ENCODE results near the gene AREL1.

AREL1 gene

DNA sequence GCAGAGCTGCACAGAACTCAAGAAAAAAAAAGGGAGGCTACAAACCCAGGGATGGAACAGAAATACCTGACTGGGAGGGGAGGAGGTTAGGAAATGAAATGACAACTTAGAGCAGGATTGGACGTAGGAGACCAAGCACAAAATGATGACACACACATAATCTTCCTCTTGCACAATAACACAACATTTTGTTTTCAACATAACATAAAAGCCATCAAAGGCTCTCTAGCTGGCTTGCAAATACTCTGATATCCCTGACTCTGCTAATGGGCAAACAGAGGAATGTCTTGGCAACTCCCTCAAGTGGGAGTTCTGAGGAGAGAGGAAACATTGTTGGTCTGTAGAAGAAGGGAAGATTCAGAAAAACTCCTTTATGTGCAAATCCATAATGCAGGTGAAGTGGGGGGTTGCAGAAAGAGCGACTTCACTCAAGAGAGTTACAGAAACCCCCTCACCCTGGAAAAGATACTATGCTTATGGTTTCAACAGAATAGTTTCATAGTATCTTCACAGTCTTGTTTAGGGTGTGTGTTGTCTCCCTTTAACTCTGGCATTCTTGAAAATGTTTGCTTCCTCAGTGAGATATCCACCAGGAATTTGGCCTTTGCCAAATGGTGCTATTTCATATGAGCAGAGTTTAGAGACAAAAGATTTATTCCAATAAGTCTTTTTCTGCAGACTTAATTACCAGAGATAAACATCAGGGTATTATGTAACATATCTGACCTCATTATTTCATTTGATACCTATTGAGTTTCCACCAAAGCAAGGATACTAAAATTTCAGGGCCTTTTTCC, 57.1 kb downstream of the AREL1 start:
- no peak for DNase-seq

DNA sequence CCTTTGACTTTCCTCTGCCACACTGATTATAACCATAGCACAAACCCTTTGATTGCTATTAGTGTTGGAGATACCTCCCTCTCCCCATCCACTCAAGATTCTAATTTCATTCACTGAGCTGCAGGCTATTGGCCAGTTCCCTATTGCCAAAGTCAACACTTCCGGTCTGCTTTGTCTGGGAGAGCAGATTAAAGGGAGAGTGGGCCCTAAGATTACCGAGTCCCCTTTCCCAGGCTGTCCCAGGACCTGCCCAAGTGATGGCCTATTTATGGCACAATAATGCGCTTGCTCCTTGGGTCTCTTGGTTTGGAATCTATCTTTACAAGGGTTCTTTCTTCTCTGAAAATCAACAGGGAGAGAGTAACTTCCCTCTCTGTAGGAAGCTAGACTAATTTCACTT, 57.9 kb downstream of the AREL1 start:
- DNase-seq: no peak

DNA sequence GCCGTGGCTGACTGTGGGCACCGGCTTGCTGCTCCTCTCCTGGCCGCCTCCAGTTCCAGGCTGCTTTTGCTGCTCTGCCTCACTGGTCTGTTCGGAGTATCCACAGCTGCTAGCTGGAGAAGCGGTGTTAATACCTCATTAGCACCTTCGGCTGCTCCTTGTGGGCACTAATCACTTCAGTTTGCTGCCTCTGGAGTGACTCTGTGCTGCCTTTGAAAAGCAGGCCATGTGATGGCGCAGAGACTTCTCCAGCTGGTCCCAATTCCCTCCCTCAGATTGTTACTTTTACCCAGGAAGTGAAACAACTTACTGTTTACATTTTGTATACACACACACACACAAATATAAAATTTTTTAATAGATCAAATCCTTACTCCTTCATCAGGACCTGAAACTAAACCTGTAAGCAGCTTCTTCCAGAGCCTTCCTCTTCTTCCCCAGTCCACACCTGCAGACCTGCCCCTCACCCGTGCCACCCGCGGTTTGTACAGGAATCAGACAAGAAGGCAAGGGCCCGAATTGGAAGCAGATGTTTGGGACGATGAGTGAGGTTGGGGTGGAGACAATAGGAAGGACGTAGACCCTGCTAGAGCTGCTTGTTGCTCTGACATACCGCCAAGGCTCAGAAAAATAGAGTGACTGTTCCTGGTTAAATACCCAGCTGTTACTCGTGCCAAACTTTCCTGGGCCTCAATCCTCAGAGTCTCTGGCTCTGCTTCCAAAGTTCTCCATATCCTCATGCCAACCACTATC, 59.3 kb downstream of the AREL1 start:
- no peak for DNase-seq

- no peak for DNase-seq
Measured at GRCh38 chr14:74652541-74652940, 60.3 kb downstream of the AREL1 start.

DNA sequence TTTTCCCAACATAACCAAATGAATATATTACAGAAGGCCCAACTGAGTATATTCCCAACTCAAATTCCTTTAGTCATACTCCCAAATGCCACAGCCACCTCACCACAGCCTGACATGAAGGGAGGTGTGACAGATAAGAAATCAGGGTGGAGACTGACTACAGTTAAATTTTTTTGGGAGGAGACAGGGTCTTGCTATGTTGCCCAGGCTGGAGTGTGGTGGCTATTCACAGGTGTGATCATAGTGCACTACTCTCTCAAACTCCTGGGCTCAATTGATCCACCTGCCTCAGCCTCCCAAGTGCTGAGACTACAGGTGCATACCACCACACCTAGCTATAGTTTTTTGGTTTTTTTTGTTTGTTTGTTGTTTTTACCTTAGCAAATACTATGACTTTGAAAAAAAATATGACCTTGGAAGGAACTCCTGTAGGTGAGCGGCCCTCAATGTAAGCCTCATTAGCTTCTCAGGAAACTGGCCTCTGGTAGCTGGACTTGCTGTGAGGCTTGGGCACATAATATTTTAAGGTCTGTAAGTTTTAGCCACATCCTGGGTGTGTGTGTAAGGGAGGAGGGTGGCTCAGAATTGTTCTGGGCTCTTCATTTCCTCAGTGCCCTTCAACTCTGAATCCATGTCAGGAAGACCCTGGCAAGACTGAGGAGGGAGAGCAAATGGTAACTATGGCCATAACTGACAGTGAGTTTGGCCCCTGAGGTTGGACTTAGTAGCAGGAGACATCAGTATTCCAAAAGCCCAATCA, 61.8 kb downstream of the AREL1 start:
- no peak for DNase-seq

DNA sequence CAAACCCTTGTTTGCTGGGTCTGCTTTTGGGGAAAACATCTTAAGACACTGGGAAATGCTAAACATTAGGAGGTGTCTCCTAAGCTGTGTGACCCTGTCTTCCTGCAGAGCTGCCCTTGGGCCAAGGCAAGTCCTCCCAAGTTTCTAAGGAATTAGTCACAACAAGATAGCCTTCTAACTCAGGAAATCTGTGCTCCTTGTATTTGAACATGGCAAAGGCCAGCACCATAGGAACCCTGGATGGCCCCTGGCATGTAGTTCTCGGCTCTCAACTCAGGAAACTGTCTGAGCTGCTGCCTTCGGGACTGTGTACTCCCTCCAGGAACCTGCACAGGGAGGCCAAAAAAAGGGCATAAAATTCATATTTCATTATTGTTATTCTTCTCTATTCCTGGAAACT, 63.2 kb downstream of the AREL1 start:
- DNase-seq: no peak

GRCh38 chr14:74649167-74649566, 63.7 kb downstream of the AREL1 start:
- DNase-seq: no peak

DNA sequence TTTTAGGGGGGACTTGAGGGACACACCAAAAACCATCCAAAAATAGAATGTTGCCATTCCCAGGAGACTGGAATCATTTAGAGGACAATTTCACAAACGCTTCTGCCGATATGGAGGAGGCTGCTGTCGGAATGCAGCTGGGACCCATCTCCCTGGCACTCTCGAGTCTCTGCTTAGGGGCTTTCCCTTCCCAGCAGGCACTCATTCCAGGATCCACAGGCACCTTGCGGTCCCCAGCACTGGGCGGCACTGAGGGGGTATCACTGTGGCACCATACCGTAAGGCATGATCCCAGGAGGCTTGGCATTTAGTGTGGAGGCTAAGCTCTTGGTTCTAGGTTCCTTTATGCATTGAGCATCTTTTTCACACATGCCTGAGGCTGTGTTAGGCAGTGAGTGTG, 64.3 kb downstream of the AREL1 start:
- peak; percentile 43 for DNase-seq

GRCh38 chr14:74647678-74648461, 65.0 kb downstream of the AREL1 start:
- DNase-seq: no peak

DNA sequence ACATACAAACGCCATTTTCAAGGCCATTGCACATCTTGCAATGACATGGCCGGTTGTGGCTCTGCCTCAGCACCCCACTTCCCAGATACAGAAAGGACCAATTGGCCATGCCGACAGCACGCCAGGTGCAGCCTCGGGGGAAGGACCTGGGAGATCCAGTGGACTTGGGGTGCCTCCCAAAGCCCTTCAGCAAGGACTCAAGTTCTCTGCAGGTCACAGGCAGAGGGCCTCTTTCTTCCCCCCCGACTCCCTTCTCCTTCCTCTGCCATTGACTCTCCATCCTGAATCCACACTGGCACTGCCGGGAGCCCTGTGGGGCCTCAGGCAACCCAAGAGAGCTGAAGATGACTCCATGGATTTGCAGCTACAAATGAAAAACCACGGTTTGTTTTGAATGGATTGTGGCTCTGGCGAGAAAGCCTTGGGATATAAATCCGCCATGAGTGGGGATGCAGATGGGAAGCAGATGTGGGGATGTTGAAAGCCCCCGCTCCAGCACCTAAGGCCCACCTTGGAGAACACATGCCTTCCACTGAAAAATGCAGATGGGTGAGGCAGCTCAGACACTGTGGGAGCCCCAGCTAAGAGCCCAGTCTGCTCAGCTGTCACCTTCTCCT, 65.7 kb downstream of the AREL1 start:
- no peak for DNase-seq

- DNase-seq: no peak
Measured at GRCh38 chr14:74645756-74646470, 67.0 kb downstream of the AREL1 start.

- no peak for DNase-seq
Measured at GRCh38 chr14:74645244-74645643, 67.6 kb downstream of the AREL1 start.

DNA sequence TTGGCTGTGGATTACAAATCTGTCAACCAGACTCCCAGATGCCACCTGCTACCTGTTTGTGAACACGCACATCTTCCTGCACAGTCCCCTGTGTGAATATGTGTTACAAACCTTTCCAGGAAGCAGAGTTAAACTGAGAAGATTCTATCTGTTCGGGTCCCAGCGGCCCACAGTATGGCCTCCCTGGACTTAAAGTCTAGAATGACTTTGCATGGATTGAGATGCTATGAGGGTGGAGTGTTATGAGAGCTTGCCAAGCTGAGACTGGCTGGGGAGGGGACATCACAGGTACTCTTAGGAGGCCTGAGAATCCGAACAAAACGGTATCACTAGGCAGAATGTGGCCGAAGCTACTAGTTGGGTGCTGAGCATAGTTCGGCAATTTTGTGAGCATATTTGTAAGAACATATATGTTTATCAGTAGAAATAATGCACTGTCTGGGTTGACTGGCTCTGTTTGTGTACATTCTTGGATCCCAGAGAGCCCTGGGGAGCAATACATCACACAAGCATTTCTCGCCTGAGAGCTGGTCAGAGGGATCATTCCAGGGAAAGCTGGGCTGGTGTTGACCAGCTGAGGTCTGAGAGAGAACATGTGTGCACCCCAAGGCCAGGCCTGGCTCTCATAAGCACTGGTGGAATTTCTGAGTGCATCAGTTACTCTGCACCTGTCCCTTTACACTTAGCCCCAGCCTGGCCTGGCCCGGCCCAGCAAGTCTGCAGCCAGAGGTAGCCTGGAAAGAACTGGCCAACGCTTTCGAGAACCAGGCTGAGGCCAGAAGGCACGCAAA, 71.1 kb downstream of the AREL1 start:
- no peak for DNase-seq

- no peak for DNase-seq
Measured at GRCh38 chr14:74638966-74639365, 73.9 kb downstream of the AREL1 start.

DNA sequence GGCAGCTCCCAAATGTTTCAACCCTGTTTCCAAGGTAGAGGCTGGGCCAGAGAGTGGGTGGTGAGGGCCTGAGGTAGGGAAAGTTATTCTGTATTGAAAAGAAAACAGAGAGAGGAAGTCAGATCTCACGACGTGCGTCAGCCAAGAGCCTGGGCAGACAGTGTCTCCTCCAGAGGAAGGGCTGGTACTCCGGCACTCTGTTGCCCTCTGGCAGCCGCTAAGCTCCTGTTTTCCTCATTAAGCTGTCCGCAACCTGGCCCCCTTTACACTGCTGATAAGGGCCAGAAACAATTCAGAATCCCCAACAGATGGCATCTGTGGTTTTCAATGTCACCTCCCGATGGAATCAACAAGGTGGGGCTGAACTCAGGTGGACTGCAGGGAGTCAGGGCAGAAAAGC, 74.8 kb downstream of the AREL1 start:
- no peak for DNase-seq

- DNase-seq: no peak
Measured at GRCh38 chr14:74637178-74637550, 75.7 kb downstream of the AREL1 start.

GRCh38 chr14:74636424-74637177, 76.3 kb downstream of the AREL1 start:
- DNase-seq: no peak

DNA sequence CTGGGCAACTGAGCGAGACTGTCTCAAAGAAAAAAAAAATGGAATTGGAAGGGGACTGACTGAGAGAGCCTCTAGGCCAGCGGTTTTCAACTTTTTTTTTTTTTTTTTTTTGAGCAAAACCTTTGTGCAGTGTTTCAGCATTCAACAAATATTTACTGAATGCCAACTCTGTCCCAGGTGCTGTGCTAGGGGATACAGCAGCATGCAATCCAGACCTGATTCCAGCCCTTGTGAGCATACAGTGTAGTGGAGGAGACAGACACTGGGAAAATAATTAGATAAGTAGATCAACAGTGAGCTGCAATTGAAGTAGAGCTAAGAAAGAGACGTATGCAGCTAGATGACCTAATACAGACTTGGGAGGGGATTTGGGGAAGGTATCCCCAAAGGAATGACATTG, 77.0 kb downstream of the AREL1 start:
- DNase-seq: no peak

GRCh38 chr14:74634964-74635363, 77.9 kb downstream of the AREL1 start:
- no peak for DNase-seq

DNA sequence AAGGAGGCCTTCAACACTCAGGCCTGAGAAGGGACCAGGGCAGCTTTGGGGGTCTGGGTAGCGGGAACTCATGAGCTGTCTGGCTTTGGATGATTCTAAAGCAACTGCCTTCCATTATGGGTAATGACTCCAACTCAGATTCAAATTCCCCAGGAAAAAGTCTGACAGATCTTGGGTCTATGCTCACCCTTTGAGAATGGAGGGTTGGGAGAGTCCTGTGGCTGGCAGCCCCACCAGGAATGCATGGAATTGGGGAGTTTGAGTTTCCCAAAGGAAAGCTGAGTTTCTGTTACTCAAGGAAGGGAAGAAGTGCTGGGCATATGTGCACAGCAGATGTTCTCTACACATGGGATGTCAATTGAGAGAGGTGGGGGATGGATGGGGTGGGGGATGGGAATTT, 78.4 kb downstream of the AREL1 start:
- no peak for DNase-seq

Data from activated CD8-positive, alpha-beta memory T cell treated with anti-CD3 and anti-CD28 coated beads for 24 hours (primary cell).